ENCODE data around the gene NF1.
"Not testable (repeated sequence)": the region's sequence is repeated elsewhere in the genome, so short reads cannot be mapped to it uniquely, and the experiment has no call there.

The NF1 gene, protein sequence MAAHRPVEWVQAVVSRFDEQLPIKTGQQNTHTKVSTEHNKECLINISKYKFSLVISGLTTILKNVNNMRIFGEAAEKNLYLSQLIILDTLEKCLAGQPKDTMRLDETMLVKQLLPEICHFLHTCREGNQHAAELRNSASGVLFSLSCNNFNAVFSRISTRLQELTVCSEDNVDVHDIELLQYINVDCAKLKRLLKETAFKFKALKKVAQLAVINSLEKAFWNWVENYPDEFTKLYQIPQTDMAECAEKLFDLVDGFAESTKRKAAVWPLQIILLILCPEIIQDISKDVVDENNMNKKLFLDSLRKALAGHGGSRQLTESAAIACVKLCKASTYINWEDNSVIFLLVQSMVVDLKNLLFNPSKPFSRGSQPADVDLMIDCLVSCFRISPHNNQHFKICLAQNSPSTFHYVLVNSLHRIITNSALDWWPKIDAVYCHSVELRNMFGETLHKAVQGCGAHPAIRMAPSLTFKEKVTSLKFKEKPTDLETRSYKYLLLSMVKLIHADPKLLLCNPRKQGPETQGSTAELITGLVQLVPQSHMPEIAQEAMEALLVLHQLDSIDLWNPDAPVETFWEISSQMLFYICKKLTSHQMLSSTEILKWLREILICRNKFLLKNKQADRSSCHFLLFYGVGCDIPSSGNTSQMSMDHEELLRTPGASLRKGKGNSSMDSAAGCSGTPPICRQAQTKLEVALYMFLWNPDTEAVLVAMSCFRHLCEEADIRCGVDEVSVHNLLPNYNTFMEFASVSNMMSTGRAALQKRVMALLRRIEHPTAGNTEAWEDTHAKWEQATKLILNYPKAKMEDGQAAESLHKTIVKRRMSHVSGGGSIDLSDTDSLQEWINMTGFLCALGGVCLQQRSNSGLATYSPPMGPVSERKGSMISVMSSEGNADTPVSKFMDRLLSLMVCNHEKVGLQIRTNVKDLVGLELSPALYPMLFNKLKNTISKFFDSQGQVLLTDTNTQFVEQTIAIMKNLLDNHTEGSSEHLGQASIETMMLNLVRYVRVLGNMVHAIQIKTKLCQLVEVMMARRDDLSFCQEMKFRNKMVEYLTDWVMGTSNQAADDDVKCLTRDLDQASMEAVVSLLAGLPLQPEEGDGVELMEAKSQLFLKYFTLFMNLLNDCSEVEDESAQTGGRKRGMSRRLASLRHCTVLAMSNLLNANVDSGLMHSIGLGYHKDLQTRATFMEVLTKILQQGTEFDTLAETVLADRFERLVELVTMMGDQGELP (N-terminal part only)

DNA sequence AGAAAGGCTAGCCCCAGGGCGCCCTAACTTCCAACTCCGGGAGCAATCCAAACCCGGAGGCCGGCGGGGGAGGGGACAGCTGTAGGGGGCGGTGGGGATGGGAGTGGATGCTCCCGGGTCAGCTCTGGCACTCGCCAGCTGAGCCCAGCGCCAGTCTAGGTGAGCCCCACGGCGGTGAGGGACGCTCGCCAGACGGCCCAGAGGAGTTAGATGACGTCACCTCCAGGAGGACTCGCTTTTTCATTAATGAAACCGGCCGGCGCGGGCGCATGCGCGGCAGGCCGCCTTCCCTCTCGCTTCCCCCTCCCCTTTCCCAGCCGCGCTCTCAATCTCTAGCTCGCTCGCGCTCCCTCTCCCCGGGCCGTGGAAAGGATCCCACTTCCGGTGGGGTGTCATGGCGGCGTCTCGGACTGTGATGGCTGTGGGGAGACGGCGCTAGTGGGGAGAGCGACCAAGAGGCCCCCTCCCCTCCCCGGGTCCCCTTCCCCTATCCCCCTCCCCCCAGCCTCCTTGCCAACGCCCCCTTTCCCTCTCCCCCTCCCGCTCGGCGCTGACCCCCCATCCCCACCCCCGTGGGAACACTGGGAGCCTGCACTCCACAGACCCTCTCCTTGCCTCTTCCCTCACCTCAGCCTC is at the start of gene NF1:
Gene NF1 (plus strand): TSS at position 378 of the 636 bp plus-strand sequence. CDS start 333 bp downstream, outside the sequence.
- DNase-seq (ENCODE audit: low read depth in 2 of 3, low spot score in 1 of 3) = peak; percentile 79 to 89 (median 86)

DNA sequence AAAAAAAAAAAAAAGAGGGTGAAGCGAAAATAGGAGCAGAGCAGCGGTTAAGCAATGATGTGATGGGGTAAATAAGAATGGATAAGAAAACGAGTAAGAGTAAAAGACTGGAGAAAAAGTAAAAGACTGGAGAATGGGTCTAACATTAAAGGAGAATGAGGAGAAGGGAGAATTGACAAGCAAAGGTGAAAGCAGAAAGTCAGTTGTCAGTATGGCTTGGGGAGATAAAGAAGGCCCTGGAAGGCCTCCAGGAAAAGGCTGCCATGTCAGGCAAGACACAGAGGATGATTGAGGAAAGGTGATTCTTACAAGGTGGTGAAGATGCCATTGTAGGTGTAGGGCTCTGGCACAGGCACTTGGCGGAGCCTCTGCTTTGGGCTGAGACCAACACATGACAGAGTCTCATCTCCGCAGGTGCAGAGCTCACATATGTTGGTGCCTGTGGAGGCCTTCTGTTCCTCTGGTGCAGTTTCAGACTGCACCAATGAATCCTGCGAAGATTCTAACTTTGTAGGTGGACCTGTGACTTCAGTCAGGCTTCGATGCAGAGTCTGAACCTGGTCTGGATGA is 47.8 kb upstream of the NF1 start:
- DNase-seq (ENCODE audit: low read depth in 2 of 3, low spot score in 1 of 3) = not testable (repeated sequence)

DNA sequence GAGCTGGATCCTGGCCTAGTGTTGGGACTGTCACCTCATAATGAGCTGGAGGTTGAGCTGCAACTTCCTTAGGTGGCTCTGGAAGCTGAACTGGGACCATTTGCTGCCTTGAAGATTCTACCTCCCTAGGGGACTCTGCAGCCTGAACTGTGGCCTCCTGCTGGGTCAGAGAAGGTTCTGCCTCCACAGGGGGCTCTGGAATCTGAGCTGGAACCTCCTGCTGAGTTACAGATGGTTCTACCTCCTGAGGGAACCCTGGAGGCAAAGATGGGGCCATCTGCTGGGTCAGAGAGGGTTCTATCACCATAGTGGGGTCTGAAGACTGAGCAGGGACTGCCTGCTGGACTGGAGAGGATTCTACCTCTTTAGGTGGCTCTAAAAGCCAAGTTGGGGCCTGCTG is 46.6 kb upstream of the NF1 start:
- no peak for DNase-seq (ENCODE audit: low read depth in 2 of 3, low spot score in 1 of 3)

DNA sequence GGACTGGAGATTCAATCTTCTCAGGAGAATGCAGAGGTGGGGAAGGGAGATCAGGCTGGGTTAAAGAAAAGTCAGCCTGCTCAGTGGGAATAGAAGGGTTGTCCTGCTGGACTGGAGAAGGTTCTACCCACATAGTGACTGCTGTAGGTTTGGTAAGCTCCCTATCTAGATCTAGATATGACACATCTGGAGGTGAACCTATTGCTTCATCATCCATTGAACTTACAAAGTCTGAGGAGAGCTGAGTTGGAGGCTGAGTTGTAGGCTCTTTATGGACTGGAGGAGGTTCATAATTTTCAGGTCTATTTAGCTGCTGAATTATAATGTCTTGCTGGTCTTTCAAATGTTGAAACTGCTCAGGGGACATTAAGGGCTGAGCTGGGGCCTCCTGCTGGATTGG is 46.0 kb upstream of the NF1 start:
- DNase-seq (ENCODE audit: low read depth in 2 of 3, low spot score in 1 of 3) = no peak

DNA sequence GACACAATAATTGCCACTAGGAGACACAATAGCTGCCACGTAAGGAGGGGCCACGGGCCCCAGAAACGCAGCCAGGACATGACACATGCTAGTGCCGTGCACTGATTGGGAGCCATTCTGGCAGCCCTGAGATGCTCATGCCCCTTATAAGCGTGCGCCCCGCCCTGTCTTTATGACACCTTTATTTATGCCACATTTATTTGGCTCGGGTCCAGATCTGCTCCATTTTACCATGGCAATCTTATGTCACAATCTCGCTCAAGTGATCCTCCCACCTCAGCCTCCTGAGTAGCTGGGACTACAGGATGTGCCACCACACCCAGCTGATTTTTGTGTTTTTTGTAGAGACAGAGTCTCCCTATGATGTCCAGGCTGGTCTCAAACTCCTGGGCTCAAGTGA is 43.8 kb upstream of the NF1 start:
- no peak for DNase-seq (ENCODE audit: low read depth in 2 of 3, low spot score in 1 of 3)

DNA sequence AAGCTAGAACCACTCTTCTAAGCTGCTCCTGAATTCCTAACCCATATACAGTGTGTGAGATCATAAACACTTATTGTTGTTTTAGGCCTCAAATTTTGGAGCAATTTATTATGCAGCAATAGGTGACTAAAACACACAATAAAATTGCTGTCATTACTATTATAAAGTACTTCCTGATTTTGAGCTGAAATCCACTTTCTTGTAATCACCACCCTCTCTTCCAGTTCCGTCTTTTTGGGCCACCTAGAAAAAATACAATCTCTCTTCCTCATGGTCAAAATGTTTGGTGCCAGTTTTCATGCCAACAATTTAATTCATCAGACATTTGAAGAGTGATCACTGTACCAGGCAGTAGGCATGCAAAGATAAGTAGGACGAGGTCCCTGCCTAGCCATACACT is 43.3 kb upstream of the NF1 start:
- DNase-seq (ENCODE audit: low read depth in 2 of 3, low spot score in 1 of 3) = no peak

DNA sequence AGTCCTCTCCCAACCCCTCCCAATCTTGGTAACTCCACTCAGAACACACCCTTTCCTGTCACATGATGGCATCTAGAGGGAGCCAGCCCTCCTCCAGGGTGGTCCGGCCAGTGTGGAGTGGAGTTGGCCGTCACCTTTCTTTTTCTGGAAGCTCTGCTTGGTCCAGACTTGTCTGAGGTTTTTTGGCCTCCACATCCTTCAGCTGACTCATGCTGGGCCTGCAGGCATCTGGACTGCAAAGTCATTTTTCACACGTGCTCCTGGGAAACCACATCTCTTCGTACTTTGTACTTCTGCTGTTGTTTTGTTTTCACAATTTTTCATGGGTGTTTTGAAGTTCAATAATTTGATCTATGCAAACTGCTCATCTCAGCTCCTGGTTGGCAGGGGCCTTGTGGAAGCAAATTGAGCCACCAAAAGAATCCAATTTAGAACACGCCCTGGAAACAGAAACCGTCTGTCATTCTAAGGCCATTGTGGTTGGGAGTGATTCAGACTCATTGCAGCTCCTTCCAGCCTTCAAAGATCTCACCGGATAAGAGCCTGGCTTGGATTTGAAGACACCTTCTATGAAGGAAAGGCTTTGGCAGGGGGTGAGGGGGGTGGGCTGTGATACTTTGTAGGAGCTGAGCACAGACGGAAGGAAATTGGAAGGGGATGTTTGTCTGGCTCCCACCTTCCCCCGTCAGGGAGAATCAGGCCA is 42.4 kb upstream of the NF1 start:
- DNase-seq (ENCODE audit: low read depth in 2 of 3, low spot score in 1 of 3) = no peak

DNA sequence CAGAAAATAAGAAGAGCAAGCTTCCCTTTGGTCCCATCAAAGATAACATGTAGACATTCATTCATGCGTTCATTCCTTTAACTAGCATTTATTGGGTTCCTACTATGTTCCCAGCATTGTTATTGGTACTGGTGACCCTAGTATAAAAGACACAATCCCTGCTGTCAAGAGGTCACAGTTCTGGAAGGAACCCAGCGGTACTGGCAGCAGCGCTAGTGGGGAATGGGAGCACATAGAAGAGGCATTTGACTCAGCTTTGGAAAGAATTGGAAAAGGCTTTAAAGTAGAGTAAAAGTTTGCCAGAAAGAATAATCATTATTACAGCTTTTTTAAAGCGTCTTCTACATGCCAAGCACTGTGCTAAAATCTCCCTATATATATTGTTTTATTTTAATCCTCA is 41.7 kb upstream of the NF1 start:
- no peak for DNase-seq (ENCODE audit: low read depth in 2 of 3, low spot score in 1 of 3)

DNA sequence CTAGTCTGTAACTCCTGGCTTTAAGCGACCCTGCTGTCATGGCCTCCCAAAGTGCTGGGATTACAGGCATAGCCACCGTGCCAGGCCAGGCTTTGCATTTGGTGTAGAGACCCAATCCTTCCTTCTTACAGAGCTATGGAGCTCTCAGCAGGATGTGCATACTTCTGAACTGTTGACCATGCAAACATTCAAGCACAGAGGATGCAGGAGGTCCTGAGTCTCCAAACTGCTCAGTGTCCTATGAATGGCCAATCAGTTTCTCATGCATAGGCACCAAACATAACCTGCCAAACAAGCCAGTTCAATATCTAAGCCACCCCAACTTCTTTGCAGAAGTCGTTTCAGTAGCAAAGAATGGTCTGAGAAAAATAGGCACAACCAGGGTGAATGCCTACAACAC is 40.0 kb upstream of the NF1 start:
- no peak for DNase-seq (ENCODE audit: low read depth in 2 of 3, low spot score in 1 of 3)

DNA sequence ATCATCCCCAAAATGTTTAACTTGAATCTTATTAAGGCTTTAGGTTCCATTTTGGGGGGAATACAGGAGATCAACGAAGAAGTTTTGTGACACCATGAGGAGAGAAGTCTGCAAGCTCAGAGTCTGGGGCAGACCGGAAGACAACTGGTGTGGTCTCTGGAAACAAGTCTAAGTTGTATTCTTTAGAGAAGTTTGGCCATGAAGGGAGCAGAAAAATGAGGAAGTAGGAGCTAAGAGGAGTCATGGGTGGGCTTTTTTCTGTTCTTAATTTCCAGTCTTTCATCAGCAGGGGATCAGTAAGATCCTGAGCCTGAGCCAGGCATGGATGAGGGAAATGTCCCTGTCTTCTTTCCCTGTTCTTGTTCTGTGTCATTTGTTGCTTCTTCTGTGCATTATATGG is 35.8 kb upstream of the NF1 start:
- DNase-seq (ENCODE audit: low read depth in 2 of 3, low spot score in 1 of 3) = no peak

DNA sequence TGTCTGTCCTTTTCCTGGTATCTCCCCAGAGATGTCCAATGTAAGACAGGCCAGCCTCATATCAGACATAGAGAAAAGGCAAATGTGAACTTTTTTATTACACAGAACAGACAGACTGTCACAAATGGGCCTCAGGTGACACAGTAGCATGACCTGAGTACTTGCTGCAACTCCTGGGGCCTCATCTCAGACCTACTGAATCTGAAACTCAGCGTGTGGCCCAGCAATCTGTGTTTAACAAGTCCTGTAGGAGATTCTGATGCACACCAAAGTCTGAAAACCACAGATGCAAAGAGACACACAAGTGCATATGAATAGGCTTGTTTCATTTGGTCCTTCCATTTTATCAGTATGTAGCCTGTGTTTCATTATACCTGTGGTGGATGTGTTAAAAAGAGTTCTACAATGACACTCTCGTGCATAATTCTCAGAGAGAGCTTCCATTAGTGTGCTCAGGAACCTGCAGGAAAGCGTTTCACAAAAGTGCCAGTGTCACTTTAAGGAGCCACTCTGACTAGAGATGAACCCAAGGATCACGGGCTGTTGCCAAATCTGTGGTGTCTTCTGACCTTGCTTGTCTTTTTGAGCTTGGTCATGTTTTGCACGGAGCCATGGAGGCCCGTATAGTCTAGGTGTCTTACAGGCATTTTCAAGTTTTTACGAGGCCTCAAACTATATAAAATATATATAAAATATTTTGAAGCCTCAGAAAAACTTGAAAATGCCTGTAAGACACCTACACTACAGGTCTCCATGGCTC is 33.8 kb upstream of the NF1 start:
- no peak for DNase-seq (ENCODE audit: low read depth in 2 of 3, low spot score in 1 of 3)

DNA sequence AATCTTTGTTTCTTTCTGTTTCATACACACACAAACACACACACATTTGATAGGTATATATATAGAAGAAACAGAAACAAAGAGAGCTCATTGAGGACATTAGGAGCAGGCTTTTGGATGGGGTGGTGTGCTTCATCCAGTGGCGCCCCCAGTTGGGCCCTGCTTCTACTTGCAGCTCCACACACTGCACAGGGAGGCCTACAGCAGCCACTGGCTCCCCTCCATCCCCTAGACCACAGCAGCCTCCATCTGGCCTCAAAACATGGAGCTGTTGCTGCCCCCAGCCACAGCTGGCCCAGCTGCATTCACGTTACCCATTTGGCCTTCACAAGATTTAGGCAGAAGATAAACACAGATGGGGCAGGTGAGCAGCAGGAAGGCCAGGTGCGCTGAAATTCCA is 33.1 kb upstream of the NF1 start:
- no peak for DNase-seq (ENCODE audit: low read depth in 2 of 3, low spot score in 1 of 3)

DNA sequence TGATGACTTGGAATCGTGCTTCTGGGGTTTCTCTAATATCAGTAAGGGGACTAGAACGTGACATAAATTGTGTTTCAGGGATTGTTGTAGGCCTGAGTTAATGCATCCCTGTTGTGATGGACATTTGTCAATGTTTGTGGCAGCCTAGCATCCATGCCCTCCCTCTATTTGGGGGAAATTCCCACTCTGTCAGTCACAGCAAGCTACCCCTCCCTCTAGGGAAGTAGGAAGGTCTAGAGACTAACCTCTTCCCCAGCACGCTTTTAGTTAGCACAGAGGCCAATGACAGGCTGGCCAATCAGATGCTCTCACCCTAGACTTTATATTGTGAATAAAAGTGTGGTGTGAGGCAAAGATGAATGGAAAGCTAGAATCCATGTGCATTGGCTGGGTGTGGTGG is 32.4 kb upstream of the NF1 start:
- DNase-seq (ENCODE audit: low read depth in 2 of 3, low spot score in 1 of 3) = no peak

DNA sequence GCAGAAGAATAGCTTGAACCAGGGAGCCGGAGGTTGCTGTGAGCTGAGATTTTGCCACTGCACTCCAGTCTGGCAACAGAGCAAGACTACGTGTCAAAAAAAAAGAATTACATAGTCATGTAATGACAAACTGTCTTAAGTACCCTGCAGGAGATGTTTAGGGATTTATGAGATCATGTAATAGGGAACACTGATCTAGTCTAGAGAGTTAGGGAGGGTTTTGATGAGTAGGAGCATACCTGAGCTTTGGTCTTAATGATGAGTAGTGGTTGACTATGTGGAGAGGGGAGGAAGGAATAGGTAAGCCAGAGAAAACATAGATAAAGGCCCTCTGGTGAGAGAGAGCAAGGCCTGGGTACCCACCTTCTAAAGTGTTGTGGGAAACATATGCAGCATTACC is 30.1 kb upstream of the NF1 start:
- DNase-seq (ENCODE audit: low read depth in 2 of 3, low spot score in 1 of 3) = no peak

DNA sequence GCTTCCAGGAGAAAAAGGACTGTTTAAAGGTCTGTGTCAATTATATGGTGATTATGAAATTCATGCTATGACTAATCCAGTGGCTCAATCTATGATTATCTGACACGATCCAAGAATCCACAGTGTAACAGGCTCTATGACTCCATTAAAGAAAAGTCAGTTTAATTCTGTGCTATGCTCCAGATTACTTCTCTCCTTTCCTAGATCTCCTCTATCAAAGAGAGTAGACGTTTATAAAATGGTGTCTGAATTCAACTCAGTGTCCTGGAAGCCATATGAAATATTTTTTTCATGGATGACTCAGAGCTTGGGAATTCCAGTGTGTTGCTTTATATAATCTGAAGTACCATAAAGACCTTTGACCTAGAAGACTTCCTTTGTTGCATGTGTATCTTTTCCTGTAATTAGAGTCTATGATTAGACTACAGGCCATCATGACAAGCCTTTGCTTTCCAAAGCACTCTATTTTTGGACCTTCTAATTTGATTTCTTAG is 27.0 kb upstream of the NF1 start:
- no peak for DNase-seq (ENCODE audit: low read depth in 2 of 3, low spot score in 1 of 3)

DNA sequence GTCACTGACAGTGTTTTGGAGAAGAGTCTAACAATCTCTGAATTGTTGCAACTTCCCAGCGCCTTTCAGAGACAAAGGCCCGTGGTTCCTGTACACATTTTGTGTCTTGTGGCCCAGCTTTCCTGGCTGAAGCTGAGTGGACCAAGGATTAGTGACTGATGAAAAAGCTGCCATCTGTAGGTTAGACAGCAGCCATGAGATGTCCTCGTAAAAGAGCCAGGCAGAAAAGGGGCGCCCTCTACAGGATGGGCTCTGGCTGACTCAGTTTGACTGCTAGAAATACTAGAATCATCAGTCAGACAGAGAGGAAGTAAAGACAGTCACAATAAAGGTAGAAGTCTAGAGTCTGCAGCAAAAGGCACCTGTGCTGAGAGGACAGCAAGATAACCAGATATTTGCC is 26.5 kb upstream of the NF1 start:
- DNase-seq (ENCODE audit: low read depth in 2 of 3, low spot score in 1 of 3) = peak; percentile 33 to 65 (median 41)

DNA sequence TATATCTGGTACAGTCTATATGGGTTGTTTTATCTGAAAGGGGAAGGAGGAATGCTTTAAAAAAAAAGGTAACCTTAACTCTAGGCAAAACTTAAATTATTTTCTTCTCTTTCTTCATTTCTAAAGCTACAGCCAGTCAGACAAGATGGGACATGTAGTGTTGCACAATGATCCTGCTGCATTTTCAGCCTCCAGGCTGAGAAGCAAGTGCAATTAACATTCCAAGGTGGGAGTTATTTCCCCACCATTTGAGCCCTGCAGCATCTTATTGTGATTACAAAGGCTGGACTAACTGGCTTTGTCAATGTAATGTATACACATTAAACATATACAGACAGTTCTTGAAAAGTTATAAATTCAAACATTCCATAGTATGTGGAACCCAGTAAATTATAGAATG is 22.6 kb upstream of the NF1 start:
- DNase-seq (ENCODE audit: low read depth in 2 of 3, low spot score in 1 of 3) = no peak

DNA sequence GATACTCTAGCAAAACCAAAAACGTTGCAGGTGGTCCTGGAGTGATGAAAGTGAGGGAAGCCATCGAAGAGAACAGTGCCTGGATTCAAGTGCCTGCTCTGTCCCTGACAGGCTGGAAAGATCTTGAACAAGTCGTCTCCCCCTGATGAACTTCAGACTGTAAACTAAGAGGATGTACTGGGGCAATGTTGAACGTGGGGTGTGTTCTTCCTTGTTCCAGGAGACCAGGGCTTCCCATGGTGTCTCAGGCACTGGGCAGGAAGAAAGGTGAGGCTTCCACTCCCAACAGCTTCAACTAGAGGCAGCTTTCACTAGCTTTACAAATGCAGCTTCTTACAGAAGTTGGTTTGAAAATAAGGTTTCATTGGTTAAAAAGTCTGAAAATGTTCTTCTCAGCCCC is 21.4 kb upstream of the NF1 start:
- DNase-seq (ENCODE audit: low read depth in 2 of 3, low spot score in 1 of 3) = no peak
